ENCODE results near the gene SIRT6.

DNA sequence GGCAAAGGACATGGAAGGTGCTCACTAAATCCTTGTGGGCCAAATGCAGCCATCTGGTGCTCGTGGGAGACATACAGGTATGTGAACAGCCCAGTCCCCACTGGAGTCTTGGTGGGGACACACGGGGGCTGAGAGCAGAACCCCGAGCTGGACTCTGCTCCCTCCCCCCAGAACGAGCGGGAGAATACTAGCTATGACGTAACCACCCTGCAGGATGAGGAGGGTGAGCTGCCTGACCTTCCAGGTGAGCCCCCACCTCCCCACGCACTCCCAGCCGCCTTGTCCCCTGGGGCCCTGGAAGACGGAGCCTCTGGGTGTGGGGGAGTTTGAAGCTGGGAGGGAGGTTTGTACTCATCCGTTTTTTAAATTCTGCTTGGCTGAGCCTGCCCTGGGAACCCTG lies 33.4 kb upstream of the SIRT6 start:
- TF ChIP-seq POLR2A (IDR thresholded peaks at IDR 0.05) (no peak), POLR2AphosphoS5 (IDR thresholded peaks at IDR 0.05) (no peak), EP300 (IDR thresholded peaks at IDR 0.05) (no peak)
- TF ChIP-seq, protein P1, sequence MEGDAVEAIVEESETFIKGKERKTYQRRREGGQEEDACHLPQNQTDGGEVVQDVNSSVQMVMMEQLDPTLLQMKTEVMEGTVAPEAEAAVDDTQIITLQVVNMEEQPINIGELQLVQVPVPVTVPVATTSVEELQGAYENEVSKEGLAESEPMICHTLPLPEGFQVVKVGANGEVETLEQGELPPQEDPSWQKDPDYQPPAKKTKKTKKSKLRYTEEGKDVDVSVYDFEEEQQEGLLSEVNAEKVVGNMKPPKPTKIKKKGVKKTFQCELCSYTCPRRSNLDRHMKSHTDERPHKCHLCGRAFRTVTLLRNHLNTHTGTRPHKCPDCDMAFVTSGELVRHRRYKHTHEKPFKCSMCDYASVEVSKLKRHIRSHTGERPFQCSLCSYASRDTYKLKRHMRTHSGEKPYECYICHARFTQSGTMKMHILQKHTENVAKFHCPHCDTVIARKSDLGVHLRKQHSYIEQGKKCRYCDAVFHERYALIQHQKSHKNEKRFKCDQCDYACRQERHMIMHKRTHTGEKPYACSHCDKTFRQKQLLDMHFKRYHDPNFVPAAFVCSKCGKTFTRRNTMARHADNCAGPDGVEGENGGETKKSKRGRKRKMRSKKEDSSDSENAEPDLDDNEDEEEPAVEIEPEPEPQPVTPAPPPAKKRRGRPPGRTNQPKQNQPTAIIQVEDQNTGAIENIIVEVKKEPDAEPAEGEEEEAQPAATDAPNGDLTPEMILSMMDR (IDR thresholded peaks at IDR 0.05), result no peak

Measured in upper lobe of left lung (tissue), 4 donors.